CD4-positive, alpha-beta T cell (primary cell): ENCODE measurements around the gene FXYD4. TPM values are rescaled to one million over a fixed set of nuclear protein-coding genes. Genes with fewer than 3 reads are reported as not detected.

Experiments
- ATAC-seq: fragments of 200-7000 bp; cut with Tn5 transposase; one replicate; pipeline ENCODE4 v1.10.0; 2022; ENCODE audit warnings: mild to moderate bottlenecking; ENCODE audit not compliant: poor library complexity
- CTCF ChIA-PET: fragments of 350-600 bp; sonication (Branson Sonifier 250); formaldehyde crosslinking; loops from one replicate; lab custom pipeline; 2021; ENCODE audit warnings: antibody characterized with exemption, inconsistent platforms; lab: Charles Lee
- POLR2A ChIA-PET: fragments of 350-600 bp; sonication (Branson Sonifier 250); formaldehyde crosslinking; loops from one replicate; lab custom pipeline; 2021; ENCODE audit warnings: antibody characterized with exemption, inconsistent platforms; lab: Charles Lee
- DNase-seq, 14 experiments: peaks; one replicate each; pipeline ENCODE4 v3.0.0-alpha.2; 2013 to 2020; ENCODE audit warnings: mixed read lengths in 2 of 14
- H3K27ac ChIP-seq, 2 donors: one replicate each; pipeline versions ENCODE4 v1.5.1 to v1.7.0; 2013; ENCODE audit warnings: low read length in 2 of 2, low read depth in 1 of 2, mild to moderate bottlenecking in 1 of 2
- H3K27me3 ChIP-seq, 2 experiments: 1 replicate in 1 of 2; 2 replicates in 1 of 2; pipeline versions ENCODE4 v1.6.1 to v1.7.0; 2013; ENCODE audit warnings: low read length in 2 of 2, control low read depth in 1 of 2, mild to moderate bottlenecking in 1 of 2, moderate library complexity in 1 of 2; ENCODE audit not compliant: insufficient read depth in 2 of 2, control insufficient read depth in 1 of 2
- H3K36me3 ChIP-seq: one replicate; pipeline ENCODE4 v1.6.1; 2013; ENCODE audit warnings: low read length, control low read depth; ENCODE audit not compliant: insufficient read depth
- H3K4me1 ChIP-seq: one replicate; pipeline ENCODE4 v1.6.1; 2013; ENCODE audit warnings: low read length, control low read depth; ENCODE audit not compliant: insufficient read depth
- H3K4me3 ChIP-seq: one replicate; pipeline ENCODE4 v1.5.1; 2013; ENCODE audit warnings: mild to moderate bottlenecking, low read length, moderate library complexity
- H3K9me3 ChIP-seq, 2 experiments: 1 replicate in 1 of 2; 2 replicates in 1 of 2; pipeline versions ENCODE4 v1.6.1 to v1.7.0; 2013; ENCODE audit warnings: low read length in 2 of 2, mild to moderate bottlenecking in 2 of 2, control low read depth in 1 of 2, moderate library complexity in 1 of 2; ENCODE audit not compliant: control insufficient read depth in 1 of 2, insufficient read depth in 1 of 2
- H3K27ac Mint-ChIP-seq: one replicate; pipeline ENCODE4 v1.8.0; 2020; ENCODE audit warnings: mixed read lengths
- H3K27me3 Mint-ChIP-seq: one replicate; pipeline ENCODE4 v1.8.0; 2021; ENCODE audit warnings: mixed read lengths
- H3K36me3 Mint-ChIP-seq: one replicate; pipeline ENCODE4 v1.8.0; 2021; ENCODE audit warnings: low read depth, mixed read lengths
- H3K4me1 Mint-ChIP-seq: one replicate; pipeline ENCODE4 v1.8.0; 2021; ENCODE audit warnings: low read depth, mixed read lengths
- H3K4me3 Mint-ChIP-seq: one replicate; pipeline ENCODE4 v1.8.0; 2020; ENCODE audit warnings: mild to moderate bottlenecking, mixed read lengths
- H3K9me3 Mint-ChIP-seq: one replicate; pipeline ENCODE4 v1.8.0; 2020; ENCODE audit warnings: mixed read lengths
- CTCF ChIP-seq: fragments of 200-600 bp; IDR thresholded peaks from one replicate; pipeline ENCODE4 v1.8.0; 2022; ENCODE audit warnings: antibody characterized with exemption, mild to moderate bottlenecking
- intact Hi-C, 2 experiments: fragments of 100-400 bp; cut with DNase I in 1 of 2; cut with micrococcal nuclease in 1 of 2; formaldehyde crosslinking; loops; one replicate each; pipeline versions ENCODE4 v1.15.1 to v1.9.0; 2023 to 2025; cut with DNase I, micrococcal nuclease
- total RNA-seq, 174 experiments: library from RNA in 2 of 174; stranded (reverse) in 2 of 174; gene quantifications; one replicate each; pipeline ENCODE4 v1.2.3 and lab custom pipeline; 2021 to 2026

FXYD4 gene
- total RNA-seq, 2 experiments from 2014 or later: not detected

GRCh38 chr10:43354330-43354635 is 17.2 kb upstream of the FXYD4 start:
- Histone ChIP-seq H3K27ac (no peak overlapping the region), H3K27me3 (peaks cover 9 to 13% of the 10 kb centered on the region in 2 experiments), H3K4me1 (peaks cover 14% of the 10 kb centered on the region), H3K4me3 (no peak overlapping the region), H3K36me3 (no peaks in the 10 kb centered on the region), H3K9me3 (no peaks in the 10 kb centered on the region)
- Mint-ChIP-seq H3K4me1 (peaks cover 4% of the 10 kb centered on the region), H3K27me3 (peaks cover 12% of the 10 kb centered on the region), H3K36me3 (no peaks in the 10 kb centered on the region), H3K27ac (no peak overlapping the region), H3K4me3 (no peak overlapping the region), H3K9me3 (no peaks in the 10 kb centered on the region)
- ChIA-PET CTCF (no interaction called here), POLR2A (no interaction called here)
- intact Hi-C loops: no loop called here
- ATAC-seq: no peak
- no peak for TF ChIP-seq CTCF
- DNase-seq: no peak

- DNase-seq (no peak), ATAC-seq (no peak)
- ChIA-PET CTCF (no interaction called here), POLR2A (no interaction called here)
- H3K36me3 Mint-ChIP-seq: no peaks in the 10 kb centered on the region
- TF ChIP-seq CTCF: no peak
- Histone ChIP-seq H3K27me3 (peaks cover 6 to 9% of the 10 kb centered on the region in 2 experiments), H3K36me3 (no peaks in the 10 kb centered on the region), H3K9me3 (no peaks in the 10 kb centered on the region), H3K4me1 (peaks cover 14% of the 10 kb centered on the region), H3K27ac (no peak overlapping the region), H3K4me3 (no peak overlapping the region)
- H3K9me3 Mint-ChIP-seq: no peaks in the 10 kb centered on the region
- intact Hi-C loops: no loop called here
- peaks cover 10% of the 10 kb centered on the region for H3K27me3 Mint-ChIP-seq
- no peak overlapping the region for H3K4me3 Mint-ChIP-seq
- peaks cover 7% of the 10 kb centered on the region for H3K4me1 Mint-ChIP-seq
- H3K27ac Mint-ChIP-seq: no peak overlapping the region
Measured at GRCh38 chr10:43354879-43355380, 16.5 kb upstream of the FXYD4 start.

- ATAC-seq: no peak
- H3K4me1 Mint-ChIP-seq: peaks cover 13% of the 10 kb centered on the region
Measured at GRCh38 chr10:43355749-43356371, 15.6 kb upstream of the FXYD4 start.

More at GRCh38 chr10:43355749-43356371, 15.6 kb upstream of the FXYD4 start:
- intact Hi-C loops: no loop called here
- DNase-seq: peak in 1 of 14 experiments; percentile 12
- Mint-ChIP-seq H3K9me3 (no peaks in the 10 kb centered on the region), H3K27ac (no peak overlapping the region), H3K27me3 (peaks cover 1% of the 10 kb centered on the region), H3K4me3 (no peak overlapping the region), H3K36me3 (no peaks in the 10 kb centered on the region)
- ChIA-PET POLR2A (no interaction called here), CTCF (interaction anchor here (2.3 kb wide), 1 partner anchor 7 kb away, joined by 7 read pairs; no protein-coding TSS in a partner anchor)
- Histone ChIP-seq H3K36me3 (no peaks in the 10 kb centered on the region), H3K27ac (no peak overlapping the region), H3K9me3 (no peaks in the 10 kb centered on the region), H3K4me1 (peaks cover 9% of the 10 kb centered on the region), H3K27me3 (no peaks in the 10 kb centered on the region), H3K4me3 (no peak overlapping the region)
- TF ChIP-seq CTCF: no peak
